ENCODE data around the gene GALM.
"Not testable (repeated sequence)": the region's sequence is repeated elsewhere in the genome, so short reads cannot be mapped to it uniquely, and the experiment has no call there.

Gene GALM

DNA sequence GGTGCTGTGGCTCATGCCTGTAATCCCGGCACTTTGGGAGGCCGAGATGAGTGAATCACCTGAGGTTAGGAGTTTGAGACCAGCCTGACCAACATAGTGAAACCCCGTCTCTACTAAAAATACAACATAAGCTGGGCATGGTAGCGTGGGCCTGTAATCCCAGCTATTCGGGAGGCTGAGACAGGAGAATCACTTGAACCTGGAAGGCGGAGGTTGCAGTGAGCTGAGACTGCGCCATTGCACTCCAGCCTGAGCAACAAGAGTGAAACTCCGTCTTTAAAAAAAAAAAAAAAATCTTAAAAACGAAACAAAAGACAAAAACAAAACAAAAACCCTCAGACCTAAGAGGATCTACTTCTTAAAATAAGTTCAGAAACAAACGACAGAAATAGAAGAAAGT, 16.7 kb downstream of the GALM start:
- peak in 2 of 5 experiments; percentile 54 to 66 for DNase-seq

DNA sequence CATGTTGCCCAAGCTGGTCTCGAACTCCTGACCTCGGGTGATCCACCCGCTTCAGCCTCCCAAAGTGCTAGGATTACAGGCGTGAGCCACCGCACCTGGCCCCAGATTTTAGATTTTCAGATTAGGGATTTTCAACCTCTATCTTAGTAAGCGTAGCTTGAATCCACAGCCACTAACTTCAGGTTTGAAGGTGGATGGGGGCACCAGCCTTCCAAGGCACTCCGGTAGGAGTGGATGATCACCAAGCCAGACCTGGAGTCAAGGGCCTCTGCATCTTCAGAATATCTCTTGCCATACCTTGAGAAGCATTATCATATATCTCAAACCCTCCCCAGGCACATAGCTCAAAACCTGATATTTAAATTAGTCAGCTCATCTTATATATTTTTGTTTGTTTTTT, 17.9 kb downstream of the GALM start:
- DNase-seq, result no peak

- peak in 1 of 5 experiments; percentile 84 for DNase-seq
These were observed 19.3 kb downstream of the GALM start for GRCh38 chr2:38685116-38685735.

GRCh38 chr2:38690499-38691420, 24.8 kb downstream of the GALM start:
- no peak for DNase-seq

GRCh38 chr2:38691994-38692393, 26.1 kb downstream of the GALM start:
- DNase-seq, result no peak

DNA sequence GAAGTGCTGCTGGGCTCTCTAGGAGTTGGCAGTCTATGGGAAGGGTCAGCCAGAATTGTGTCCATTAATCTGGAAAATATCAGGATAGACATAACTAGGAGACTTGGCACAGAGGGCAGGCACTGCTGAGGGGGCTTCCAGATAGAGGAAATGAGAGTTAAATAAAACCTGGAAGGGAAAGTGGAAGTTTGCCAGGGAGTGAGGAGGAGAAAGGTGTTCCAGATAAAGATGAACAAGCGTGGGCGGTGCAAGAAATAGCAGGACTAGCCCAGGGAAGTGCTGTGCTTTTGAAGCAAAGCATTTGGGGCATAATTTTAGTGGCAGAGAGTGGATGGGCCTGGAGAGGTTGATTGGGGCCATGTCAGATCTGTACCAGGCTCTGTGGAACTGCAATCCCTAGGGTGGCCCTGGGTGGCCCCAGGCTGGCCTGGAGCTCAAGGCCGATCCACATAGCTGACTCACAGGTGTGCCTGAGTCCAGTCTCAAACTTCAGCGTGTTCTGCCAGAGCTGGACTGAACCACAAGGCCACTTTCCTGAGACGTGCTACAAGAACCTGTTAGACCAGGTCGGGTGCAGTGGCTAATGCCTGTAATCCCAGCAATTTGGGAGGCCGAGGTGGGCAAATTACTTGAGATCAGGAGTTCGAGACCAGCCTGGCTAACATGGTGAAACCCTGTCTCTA, 26.9 kb downstream of the GALM start:
- no peak for DNase-seq

DNA sequence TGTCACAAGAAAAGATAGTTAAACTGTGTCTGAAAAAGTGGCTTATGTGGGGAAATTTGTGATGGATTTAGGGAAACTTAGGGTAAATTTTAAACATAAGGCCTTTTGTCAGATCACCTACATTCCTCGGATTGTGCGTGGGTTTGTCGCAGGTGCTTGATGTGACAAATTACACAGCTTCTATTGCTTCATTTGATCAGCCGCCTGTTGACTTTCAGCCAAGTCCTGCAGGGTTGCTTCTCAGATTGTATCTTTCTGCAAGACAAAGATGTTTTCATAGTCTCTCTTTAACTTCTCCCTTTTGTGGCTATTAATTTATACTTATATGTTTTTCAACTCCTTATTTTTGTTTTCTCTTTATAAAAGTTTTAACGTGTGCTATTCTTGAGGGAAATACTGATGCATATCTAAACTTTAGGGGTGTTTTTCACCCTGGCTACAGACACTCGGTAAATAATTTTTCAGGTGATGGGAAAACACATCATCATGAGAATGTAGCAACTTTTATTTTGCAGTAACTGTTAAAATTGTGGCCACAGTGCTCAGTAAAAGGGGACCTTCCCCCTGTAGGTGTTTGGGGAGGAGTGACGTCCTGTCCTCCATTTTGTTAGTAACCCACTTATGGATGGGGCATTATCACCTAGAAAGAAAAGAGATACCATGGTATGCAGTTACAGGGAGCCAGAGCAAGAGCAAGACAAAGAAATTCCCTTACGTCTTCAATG, 31.4 kb downstream of the GALM start:
- peak in 4 of 5 experiments; percentile 19 to 87 (median 62) for DNase-seq

- DNase-seq, result no peak
These were observed 32.6 kb downstream of the GALM start for GRCh38 chr2:38698467-38699003.

GRCh38 chr2:38700113-38700785, 34.3 kb downstream of the GALM start:
- DNase-seq, result peak in 2 of 5 experiments; percentile 31 to 66

DNA sequence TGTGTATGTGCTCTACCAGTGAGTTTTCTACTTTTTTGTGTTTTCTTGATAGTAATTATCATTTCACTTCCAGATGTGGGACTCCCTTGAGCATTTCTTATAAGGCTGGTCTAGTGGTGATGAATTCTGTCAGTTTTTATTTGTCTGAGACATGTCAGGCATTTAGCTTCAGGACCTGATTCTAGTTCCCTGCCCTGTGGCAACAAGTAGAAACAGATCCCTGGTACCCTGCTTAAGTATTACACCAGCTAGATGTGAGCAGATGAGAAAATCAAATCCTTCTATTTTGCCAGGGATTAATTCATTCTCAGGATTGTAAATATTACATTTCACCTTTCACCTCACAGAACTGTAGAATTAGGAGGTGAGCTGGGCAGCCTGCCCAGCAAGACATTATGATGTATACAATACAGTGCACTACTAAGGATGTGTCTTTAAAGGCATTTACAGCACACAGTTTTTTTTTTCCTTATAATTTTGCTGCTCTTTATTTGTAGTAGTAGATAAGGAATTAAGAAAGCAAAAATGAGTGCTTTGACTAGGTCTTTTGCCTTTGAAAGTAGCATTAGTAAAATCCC, 35.1 kb downstream of the GALM start:
- DNase-seq, result no peak

- no peak for DNase-seq
These were observed 35.6 kb downstream of the GALM start for GRCh38 chr2:38701542-38701941.

- no peak for DNase-seq
These were observed 36.5 kb downstream of the GALM start for GRCh38 chr2:38702413-38702812.

- not testable (repeated sequence) for DNase-seq
These were observed 37.4 kb downstream of the GALM start for GRCh38 chr2:38703336-38703735.

GRCh38 chr2:38704664-38705063, 38.8 kb downstream of the GALM start:
- DNase-seq, result no peak

DNA sequence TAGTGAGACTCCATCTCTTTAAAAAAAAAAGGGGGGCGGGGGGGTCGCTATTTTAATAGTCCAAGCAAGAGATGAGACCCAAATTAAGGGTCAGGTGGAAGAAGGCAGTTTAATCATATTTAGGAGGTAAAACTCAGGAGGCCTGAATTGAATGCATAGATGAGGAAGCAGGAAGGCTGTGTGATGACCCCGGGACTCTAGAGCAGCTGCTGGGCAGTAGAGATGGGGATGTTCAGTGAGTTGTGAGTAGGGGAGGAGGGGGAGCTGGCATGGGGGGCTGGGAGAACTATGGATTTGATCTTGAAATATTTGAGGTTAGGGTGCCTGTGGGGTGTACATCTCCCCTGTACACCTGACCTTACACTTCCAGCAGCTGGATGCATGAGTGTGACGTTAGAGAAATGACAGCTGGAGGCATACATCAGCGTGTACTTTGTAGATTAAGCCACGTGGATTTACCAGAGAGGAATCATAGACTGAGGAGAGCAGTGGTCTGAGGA, 41.0 kb downstream of the GALM start:
- DNase-seq, result no peak

GRCh38 chr2:38708491-38708890, 42.6 kb downstream of the GALM start:
- DNase-seq, result peak in 1 of 5 experiments; percentile 55

DNA sequence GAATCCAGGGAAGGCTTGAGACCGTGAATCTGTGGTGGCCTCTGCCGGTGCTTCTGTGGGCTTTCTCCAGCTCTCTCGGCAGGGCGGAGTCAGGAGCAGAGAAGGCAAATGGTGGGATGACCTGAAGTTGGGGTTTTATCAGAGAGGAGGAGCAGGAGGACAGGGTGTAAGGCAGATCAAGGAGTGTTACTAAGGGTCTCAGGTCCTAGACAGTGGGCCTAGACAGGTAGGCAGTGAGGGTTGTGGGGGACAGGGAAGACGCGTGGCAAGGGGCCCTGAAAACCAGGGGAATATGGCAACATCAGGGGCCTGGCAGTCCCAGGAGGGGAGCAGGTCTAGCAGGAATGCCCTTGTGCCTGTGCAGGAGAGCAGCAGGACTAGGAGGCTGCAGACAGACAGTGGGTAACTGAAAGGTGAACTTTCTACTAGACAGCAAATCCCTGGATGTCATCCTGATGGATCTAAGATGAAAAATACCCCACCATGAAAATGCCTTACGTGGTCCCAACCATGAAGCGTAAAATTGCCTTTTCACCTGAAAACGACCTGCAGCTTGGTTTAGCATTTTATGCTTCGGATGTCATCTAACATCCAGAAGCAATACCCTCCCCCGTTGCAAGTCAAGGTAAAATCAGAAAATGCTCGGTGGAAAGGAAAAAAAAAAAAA, 43.1 kb downstream of the GALM start:
- no peak for DNase-seq

GRCh38 chr2:38709567-38710194, 43.8 kb downstream of the GALM start:
- DNase-seq, result peak in 4 of 5 experiments; percentile 15 to 83 (median 54)

DNA sequence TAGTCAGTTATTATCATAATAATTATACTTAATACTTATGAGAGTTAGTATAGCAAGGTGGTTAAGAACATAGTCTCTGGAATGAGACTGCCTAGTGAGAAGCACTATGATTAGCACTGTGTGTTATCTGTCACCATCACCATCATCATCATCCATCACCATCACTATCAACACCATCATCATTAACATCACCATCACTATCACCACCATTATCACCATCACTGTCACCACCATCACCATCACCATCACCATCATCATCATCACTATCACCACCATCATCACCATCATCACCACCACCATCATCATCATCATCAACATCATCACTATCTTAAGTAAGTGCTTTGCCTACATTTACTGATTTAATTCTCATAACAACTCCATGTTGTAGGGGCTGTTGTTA, 45.6 kb downstream of the GALM start:
- DNase-seq, result no peak

GRCh38 chr2:38712413-38712812, 46.5 kb downstream of the GALM start:
- DNase-seq, result no peak
